Suppressor macrophage treated with lipopolysaccharide for 4 hours (primary cell): Measurements from ENCODE around the gene PLCB2.

Experiments used
- DNase-seq: peaks from one replicate; pipeline ENCODE4 v3.0.0-alpha.2; 2020

Gene PLCB2

DNA sequence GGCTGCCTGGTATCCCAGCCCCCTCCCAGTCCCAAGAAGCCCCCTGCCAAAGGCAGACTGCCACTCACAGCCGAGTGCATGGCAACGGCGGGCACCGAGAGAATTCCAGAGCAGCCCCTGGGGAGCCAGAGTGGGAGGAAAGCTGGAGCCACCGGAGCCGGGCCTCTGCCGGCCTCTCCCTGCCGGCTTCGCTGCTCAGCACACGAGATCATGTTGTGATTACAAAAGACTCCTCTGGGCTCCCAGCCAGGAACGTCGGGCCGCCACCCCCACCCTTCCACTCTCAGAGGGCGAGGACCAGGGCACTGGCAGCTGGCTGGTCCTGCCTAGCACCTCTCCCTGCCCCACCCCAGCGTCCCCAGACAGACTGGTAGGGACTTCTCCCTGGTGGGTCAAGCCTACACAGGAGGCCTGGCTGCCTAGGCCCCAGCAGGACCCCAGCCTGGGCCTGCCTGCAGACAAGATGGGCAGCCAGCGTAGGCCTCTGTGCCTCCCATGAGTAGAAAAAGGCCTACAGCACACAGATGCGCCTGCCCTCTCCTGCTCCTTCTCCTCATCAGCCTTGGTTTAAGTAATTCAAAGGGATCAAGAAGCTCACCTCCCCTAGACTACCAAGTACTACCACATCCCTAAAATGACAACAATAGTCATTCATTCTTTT is 33.1 kb upstream of the PLCB2 start, which contains the start of gene CCDC9B:
Gene CCDC9B (minus strand): TSS at position 200 of the 661 bp plus-strand sequence. CDS start 120 bp downstream, at position 80.
- DNase-seq: peak; percentile 86

DNA sequence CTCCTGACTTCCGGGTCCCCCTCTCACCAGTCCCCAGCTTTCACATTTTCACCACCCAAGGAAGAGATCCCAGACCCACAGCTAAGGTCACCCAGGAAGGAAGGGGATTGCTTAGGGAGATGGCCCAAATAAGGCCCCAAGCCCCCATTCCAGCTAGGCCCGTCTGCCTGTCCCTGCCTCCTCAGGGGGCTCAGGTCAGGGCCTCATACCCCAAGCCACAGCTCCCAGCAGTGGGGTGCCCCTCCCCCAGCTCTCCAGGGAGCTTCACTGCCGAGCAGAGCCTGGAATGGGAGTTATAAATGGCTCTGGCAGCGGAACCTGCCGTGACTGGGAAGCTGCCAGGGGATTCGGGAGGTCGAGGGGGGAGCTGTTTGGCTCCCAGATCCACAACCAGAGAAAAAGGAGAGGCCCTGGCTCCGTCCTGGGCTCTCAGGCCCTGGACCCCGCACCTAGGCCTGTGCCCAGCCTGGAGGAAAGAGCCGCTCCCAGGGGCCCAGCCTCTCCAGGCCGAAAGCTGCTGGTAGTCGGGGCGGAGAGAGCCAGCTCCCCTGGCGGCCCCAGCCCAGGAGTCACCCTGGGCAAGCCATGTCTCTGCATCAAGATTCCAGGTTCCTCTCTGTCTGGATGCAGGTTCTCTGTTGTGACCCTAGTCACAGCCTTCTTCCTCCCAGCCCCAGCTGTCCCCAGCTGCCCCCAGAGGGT is 32.5 kb upstream of the PLCB2 start:
- no peak for DNase-seq

DNA sequence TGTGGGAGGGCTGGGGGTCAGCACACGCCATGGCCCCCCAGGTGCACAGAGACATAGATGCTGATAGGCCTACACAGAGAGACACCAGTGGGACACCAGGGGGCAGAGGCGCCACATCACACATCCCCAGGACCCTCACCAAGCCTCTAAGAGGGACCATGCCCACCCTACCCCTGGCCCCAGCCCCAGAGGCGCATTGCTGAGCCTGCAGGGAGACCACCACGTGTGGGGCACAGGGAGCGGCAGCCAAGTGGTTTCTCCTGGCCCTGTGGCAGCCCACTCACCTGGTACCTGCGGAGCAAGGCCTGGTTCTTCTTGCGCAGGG is 31.8 kb upstream of the PLCB2 start:
- DNase-seq: no peak

DNA sequence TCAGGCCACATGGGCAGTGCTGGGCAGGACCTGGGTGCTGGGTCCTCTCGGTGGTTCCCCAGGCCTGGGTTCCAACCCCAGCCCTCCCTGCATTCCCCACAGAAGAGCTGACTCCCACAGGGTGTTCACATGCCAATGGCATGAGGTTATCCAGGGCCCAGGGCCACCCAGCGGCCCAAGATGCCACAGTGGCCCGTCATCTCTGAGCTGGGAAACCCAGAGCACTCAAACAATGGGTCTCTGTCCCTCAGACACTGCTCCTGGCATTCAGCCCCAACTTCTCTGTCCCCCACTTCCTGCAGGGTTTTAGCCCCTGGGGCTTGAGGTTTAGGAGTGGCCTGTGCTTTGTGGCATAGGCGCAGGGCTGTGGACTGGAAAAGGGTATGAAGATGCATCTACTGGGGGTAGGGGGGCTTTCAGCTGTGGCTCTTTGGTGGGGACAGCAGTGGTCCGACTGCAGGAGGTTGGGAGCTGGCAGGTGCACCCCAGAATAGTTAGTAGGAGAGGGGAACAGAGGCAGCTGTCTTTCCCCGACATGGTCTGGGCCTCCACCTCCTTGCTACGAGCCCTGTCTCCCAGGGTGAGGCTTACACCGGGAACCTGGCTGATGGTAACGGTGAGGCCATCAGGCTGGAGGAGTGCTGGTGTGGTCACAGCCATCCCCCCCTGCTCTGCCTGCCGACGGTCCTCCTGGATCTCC is 31.3 kb upstream of the PLCB2 start:
- DNase-seq: no peak

DNA sequence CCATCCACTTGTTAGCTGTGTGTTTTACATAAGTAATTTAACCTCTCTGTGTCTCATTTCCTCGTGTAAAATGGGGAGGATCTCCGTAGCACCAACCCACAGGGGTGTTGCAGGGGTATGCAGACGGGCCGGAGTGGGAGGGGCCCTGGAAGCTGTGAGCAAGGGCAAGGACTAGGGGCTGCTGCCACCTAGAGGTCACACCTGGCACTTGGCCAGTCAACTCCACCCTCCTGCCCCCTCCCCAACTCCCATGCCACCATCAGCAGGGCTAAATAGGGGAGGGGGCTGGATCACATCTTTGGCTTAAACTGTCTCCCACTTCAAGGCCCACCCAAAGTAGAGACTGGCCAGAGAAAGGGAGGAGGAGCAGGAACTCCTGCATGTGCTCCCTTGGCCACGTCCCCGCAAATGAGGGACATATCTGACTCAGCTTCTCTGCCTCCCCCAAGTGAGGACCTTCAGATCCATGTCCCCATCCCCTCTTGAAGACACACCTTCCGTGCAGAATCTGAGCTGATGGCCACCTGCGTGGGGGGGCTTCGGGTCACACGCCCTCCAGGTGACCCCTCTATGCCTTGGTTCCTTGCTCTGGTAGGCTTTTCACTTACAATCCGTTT is 30.4 kb upstream of the PLCB2 start:
- peak; percentile 84 for DNase-seq

DNA sequence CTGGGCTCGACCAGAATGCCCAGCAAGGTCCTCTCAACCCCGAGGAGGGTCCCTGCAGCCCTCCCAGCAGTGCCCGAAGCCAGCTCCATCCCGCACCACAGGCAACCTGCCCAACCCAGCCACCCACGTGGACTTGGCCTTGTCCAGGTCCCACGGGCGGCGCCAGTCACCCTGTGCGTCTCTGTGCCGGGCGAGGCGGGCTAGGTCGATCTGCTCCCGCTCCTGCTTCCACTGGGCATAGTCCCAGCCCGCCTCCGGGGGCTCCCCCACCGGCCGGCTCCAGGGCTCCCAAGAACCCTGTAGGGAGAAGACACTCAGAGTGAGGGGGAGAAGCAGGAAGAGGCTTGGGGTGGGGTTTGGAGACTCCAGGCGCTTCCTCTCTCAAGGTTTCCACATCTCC is 29.9 kb upstream of the PLCB2 start:
- DNase-seq: no peak

DNA sequence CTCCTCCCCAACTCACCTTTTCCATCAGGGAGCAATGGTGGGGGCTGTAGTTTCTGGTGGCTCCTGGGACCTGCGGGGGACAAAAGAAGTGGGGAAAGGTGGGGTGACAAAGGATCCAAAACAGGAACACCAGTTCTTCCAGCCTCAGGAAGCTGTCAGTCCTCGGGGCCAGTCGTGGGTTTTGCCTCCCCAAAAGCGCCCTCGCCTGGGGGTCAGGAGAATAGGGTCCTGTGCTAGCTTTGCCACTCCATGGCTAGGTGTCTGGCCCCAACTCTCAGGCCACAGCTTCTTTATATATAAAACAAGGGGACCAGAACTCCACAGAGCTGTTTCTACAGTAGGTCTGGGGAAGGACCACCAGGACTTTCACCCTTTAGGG is 29.0 kb upstream of the PLCB2 start:
- DNase-seq: peak; percentile 59

DNA sequence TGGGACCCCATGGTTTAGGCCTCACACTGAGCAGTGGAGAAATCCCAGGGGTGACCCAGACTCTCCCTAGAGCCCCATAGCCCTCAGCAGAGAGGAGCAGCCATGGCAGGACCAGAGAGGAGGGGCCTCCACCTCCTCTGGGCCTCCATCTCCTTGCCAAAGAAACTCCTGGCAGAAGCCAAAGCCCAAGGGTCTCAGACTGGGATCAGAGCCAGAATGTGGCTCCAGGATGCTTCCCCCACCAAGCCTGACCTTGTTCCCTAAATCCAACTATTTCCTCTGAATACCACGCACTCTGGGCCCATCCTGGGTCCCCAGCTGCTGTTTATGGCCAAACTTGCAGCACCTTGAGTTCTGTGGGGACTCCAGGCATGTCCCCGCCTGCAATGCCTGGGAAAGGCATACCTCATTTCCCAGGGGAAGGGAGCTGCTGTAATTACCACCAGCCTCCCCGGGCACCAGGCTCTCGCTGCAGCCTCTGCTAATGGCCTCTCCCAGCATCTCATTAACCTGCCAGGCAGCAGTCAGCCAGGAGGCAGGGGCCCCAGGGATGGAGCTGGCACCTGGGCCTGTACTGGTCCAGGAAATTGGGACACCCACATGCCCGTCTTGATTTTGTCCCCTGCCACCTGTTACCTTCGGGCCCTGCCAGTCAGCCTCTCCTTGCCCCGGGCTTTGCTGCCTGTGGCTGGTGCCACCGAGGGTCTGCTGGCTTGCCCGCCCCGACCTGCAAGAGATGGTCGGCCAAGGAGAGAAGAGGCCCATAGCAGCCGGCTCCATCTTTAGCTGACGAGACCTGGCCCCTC is 28.4 kb upstream of the PLCB2 start:
- DNase-seq: no peak

DNA sequence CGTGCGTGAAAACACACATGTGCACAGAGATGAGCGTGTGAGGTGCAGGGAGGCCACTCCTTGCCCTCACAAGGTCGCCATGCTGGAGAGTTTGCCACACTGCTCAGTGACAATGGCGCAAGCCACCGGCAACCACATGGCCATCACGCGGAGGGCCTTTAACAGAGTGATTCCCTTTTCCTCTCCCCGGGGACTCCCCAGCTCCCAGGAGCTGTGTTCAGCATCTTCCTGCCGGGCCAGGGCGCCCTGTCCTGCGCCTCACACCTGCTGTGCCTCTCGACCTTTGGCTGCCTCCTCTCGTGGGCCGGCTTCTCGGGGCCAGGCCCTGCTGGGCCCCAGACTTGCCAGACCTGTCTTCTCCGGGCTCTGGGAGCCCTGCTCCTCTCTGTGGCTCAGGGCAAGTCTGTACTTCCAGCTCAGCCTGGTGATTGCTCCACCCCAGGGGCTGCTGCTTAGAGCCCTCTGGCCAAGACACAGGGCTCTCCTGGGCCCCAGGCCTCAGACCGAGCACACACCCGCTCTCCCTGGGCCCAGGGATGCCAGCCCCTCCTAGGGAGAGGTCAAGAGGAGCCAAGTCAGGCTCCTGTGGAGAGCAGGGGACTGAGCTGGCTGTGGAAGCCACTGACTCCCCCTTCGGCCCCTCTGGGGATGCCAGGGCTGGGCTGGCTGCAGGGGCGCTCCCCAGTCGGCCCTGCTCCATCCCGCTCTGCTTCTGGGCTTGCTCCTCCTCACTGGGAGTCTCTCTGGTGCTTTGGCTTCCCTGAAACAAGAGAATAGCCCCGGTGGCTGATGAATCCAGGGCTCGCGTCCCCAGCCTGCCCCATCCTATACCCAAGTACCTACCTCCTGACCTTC is 27.4 kb upstream of the PLCB2 start:
- DNase-seq: peak; percentile 67

DNA sequence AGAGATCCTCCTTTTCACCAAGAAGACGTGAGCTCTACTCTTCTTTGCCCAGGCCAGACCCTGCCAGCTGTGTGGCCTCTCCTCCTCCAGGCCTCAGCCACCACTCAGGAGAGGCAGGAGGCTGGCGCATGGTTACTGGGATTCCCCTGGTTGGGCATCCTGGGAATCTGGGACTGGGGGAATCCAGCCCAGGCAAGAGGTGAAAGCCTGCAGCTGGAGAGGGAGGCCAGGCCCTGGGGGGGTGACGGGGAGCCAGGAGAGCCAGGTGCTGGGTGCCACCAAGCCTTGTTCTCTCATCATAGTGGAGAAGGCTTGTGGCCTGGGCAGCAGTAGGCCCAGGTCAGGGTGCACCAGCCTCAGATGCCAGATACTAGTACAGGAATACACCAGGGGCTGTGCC is 26.8 kb upstream of the PLCB2 start:
- no peak for DNase-seq

DNA sequence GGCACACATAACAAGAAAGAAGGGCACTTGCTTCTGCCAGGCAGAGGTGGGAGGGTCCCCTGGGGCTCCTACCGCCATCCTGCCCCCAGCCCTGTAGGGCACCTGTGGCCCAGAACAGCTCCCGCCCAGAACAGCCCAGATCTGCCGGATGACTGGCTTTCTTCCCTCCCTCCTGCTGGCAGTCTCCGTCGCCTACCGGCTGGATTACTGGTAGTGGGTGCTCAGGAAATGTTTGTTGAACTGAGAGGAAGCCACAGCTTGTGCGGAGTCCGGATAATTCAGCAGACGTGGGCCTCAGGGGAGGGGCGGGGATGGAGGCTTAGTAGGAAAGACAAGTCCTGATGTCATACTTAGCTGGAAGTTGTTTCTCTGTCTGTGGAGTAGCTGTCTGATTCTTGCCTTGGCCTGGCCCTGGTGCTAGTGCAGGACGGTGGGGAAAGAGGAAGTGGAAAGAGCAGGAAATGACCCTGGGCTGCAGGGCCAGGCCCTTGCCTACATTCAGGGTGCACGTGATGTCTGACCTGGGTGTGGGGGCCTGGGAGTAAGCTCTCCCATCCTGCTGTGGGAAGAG is 26.3 kb upstream of the PLCB2 start:
- DNase-seq: peak; percentile 92

DNA sequence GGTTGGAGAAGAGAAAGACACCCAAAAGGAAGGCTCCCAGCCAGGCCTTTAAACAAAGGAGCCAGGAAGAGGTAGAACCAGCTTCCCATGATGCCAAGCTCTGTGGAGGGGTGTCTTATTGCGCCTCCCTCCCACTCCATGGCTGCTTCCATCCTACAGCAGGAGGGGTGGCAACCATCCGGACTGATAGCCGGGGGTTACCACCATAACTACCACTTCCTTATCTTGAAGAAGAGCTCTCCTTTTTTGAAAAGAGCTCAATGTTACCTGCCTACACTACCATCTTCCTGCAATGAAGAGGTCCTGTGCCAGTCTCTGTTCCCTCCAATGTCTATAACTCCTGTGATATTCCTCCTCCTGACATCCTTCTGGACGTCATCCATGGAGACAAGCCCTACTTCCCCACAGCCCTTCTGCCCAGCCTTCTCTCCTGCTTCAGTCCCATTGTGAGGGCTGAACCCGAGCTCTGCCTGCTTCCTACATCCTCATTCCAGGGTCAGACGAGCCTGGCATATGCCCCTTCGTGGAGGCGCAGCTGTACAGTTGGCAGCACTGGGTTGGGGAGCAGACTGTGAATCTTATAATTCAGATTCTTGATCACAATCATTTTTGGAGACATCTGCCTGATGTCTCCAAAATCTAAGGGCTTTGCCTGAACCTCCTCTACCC is 24.5 kb upstream of the PLCB2 start:
- peak; percentile 26 for DNase-seq

DNA sequence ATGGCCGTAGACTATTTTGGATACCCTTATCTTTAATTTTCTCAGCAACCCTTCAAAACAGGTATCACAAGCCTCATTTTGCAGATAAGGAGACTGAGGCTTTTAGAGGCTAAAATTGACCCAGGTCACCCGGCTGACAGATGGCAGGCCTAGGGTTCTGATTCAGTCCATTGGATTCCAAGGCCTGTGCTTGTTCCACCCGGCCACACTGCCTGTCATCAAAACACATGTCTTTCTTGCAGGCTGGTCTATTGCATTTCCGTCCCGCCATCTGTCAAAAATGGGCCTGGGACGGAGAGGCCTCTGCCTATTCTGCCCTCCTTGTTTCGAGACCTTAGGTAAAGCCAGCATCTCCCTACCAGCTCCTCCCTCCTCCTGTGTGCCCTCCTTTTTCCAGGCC is 23.9 kb upstream of the PLCB2 start:
- no peak for DNase-seq

DNA sequence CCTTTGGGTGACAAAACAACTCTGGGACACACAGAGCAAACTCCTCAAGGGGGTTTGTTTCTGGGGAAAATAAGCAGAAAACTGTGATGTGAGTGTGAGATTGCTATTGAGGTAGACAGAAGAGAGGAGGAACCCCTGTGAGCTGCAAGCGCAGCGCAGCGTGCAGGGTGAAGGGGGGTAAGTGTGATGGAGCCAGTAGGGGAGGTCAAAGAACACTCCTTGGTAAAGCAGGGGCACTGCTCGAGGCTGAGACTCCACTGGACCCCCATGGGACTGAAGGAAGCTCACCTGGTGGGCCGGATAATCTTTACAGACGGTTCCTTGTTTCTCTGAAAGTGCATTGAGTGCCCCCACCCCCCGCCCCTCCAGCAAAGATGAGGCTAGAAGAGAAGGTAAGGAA is 23.3 kb upstream of the PLCB2 start:
- DNase-seq: no peak

DNA sequence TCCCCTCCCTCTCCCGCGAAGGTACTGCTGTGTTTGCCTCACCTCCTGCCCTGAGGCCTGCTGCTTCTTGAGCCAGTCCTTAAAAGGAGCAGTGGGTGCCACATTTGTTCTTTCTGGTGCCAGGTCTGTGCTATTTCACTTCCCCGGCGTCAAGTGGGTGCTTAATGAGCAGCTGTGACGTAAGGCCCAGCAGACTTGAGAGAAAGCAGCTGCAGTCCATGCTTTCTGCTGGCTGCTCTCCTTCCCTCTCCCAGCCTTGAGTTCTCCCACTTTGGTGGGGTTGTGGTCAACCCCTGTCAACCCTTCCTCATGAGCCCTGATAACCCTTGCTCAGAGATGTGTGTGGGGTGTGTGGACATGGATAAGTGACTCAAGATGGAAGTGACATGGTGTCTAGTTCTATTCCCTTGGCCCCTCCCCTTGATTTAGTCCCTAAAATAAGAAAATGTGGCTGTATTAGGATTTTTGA is 22.7 kb upstream of the PLCB2 start:
- peak; percentile 69 for DNase-seq

DNA sequence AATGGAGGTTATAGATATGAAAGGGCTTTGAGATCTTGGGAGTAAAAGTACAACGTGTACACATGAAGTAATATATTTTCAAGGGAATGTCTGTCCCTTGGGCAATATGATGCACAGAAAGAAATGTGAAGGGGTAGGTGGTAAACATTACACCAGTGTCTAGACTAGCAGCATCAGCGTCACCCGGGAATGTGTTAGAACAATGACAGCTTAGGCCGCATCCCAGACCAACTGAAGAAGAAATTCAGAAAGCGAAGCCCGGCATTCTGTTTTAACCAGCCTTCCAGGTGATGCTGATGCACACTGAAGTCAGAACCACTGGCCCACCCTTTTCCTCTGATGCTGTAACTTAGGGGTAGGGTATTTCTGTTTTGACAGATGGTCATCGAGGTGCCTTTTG is 22.1 kb upstream of the PLCB2 start:
- no peak for DNase-seq

DNA sequence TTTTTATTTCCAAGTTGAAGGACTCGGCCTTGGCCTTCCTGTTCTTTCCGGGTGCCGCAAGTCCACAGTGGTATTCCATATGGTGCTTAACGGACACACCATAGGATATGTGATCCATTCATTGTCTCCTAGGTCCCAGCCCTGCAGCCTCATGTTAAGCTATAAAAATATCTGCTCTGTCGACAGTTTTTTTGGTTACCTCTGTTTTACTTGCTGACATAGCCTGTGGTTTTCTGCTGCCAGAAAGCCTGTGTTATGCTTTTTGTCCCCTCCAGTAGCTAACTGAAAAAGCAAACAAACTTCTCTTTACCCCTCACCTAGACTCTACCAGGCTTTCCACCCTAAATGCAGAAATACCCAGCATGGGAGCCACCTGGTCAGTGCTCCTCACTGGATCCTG is 21.0 kb upstream of the PLCB2 start:
- no peak for DNase-seq

DNA sequence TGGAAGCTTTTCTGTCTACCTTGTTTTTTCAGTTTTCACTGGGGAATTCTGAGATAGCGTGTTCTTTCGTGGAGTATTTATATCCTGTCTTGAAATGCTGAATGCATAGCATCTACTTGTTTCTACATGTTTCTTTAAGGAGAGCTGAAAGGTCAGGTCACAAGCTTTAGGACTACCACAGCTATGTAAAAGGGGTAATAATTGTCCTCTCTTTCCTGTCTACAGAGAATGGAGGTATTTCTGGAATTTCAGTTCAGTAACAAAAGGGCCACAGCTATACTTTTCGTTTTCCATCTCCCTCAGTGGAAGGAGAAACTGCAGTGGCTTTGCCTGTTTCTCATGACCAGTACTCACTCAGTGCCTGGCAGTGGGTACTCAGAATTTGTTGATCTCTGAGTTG is 20.4 kb upstream of the PLCB2 start:
- DNase-seq: peak; percentile 37

DNA sequence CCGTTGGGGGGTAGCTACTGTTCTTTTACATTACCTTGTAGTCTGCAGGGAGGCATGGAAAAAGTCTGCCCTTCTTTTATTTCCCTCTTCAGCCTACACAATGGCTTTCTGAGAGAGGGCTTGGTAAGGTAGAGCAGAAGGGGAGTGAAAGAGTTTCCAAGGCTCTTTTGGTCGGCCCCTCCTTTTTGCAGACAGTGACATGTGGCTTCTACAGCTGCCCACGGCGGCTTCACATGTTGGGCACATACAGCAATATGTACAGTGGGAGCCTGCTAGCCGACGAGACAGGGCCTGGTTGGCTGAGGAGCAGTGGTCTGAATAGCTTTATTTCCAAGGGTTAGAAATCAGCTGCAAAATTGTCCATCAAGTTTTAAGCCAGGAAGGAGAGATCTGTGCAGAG is 19.7 kb upstream of the PLCB2 start:
- no peak for DNase-seq

DNA sequence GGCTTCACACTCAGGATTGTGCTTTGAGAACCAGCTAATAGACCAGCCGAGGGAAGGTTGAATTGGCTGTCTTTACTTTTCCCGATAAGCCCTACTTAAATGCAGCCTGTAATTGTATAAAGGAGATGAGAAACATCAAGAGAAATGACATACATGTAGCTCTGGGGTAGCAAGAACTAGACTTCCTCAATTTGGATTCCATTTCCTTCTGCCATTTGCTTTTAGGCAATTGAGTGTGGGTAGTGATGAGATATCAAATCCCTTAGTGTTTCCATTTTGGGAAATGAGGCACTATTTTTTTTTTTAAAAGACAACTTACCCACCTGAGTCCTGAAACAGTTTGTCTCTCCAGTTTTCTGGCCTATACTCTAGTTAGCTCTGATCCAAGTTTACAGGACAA is 18.0 kb upstream of the PLCB2 start:
- DNase-seq: peak; percentile 63

DNA sequence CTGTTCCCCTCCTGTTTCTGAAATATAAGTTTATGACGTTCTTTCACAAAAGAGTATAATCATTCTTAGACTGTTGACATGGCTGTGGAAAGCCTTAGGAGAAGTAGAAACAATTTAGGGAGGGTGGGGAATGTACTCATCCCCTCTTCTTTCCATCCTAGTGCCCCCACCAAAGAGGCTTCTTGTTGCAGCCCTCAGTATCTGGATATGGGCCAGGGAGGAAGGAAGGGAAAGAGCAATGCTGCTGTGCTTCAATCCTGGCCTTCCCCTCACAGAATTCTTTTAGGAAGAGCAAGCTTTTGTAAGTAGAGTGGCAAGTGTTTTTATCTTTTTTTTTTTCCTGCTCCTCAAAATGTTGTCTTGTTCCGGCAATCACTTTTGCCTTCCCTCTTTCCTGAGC is 17.5 kb upstream of the PLCB2 start:
- DNase-seq: no peak
